HepG2 (cell line): Measurements from ENCODE around the gene RASA3. TPM values are rescaled to one million over a fixed set of nuclear protein-coding genes. Genes with fewer than 3 reads are reported as not detected.

Experiments used
- ATAC-seq: fragments of 200-7000 bp; cut with Tn5 transposase; 3 replicates; pipeline ENCODE4 v1.9.1; 2020; ENCODE audit warnings: mild to moderate bottlenecking, moderate library complexity
- BruUV-seq: library from RNA; stranded (reverse); fragments of 400-500 nt; replicated peaks from 2 replicates; lab custom pipeline; 2021; lab: Mats Ljungman, UMichigan
- CTCF ChIA-PET: fragments of 300-600 bp; formaldehyde crosslinking; extraction: SDS; loops from one replicate; lab custom pipeline; 2021; ENCODE audit warnings: low total read pairs, inconsistent platforms, low intra/inter-chr PET ratio; lab: Yijun Ruan, JAX
- POLR2A ChIA-PET: fragments of 350-600 bp; sonication (Branson Sonifier 250); formaldehyde crosslinking; loops from one replicate; lab custom pipeline; 2020; ENCODE audit warnings: antibody characterized with exemption, inconsistent platforms; lab: Yijun Ruan, JAX
- DNase-seq: peaks from one replicate; pipeline ENCODE4 v3.0.0-alpha.2; 2015; ENCODE audit warnings: low spot score
- FAIRE-seq: peaks from 3 replicates; lab custom pipeline; 2011; peaks lifted over from hg19 to GRCh38; lab: Jason Lieb, UNC
- H2AFZ ChIP-seq: one replicate; pipeline ENCODE4 v1.6.1; 2011; ENCODE audit warnings: low read length, inconsistent platforms
- H3K27ac ChIP-seq: fragments of 300-600 bp; 3 replicates; pipeline ENCODE4 v1.8.0; 2011; ENCODE audit warnings: mixed run types, mild to moderate bottlenecking, mixed read lengths, low read length, inconsistent platforms; ENCODE audit not compliant: insufficient read depth; ENCODE audit errors: extremely low read length
- H3K27me3 ChIP-seq, 2 experiments: fragments of 200-600 bp in 1 of 2; 2 replicates in 1 of 2; 3 replicates in 1 of 2; pipeline versions ENCODE4 v1.6.0 to v1.8.0; 2011; ENCODE audit warnings: low read length in 2 of 2, mild to moderate bottlenecking in 2 of 2, moderate library complexity in 2 of 2, inconsistent platforms in 1 of 2; ENCODE audit not compliant: insufficient read depth in 2 of 2, control insufficient read depth in 1 of 2
- H3K36me3 ChIP-seq, 2 experiments: fragments of 200-600 bp in 1 of 2; replicated peaks in 1 of 2; 2 replicates in 1 of 2; 3 replicates in 1 of 2; pipeline versions ENCODE4 v1.5.1 to v1.8.0; 2011; ENCODE audit warnings: low read length in 2 of 2, inconsistent platforms in 1 of 2; ENCODE audit not compliant: insufficient read depth in 2 of 2, control insufficient read depth in 1 of 2
- H3K4me1 ChIP-seq: 2 replicates; pipeline ENCODE4 v1.5.1; 2012; ENCODE audit warnings: low read length, inconsistent platforms; ENCODE audit not compliant: insufficient read depth
- H3K4me2 ChIP-seq: 2 replicates; pipeline ENCODE4 v1.6.0; 2011; ENCODE audit warnings: low read depth, low read length, inconsistent platforms
- H3K4me3 ChIP-seq, 3 experiments: fragments of 200-600 bp in 1 of 3; sonication (generic), shearing (Covaris generic) in 1 of 3; replicated peaks in 1 of 3; 2 replicates each; pipeline ENCODE4 v1.5.1; 2011 to 2016; ENCODE audit warnings: low read length in 3 of 3, inconsistent platforms in 2 of 3, low read depth in 2 of 3, mild to moderate bottlenecking in 2 of 3, control low read depth in 1 of 3, mixed read lengths in 1 of 3; ENCODE audit not compliant: insufficient read depth in 1 of 3
- H3K79me2 ChIP-seq: one replicate; pipeline ENCODE4 v1.6.1; 2011; ENCODE audit warnings: low read length, inconsistent platforms; ENCODE audit not compliant: insufficient read depth
- H3K9ac ChIP-seq: 2 replicates; pipeline ENCODE4 v1.6.0; 2011; ENCODE audit warnings: mild to moderate bottlenecking, low read depth, low read length, inconsistent platforms; ENCODE audit not compliant: insufficient read depth
- H3K9me3 ChIP-seq: 2 replicates; pipeline ENCODE4 v1.5.1; 2012; ENCODE audit warnings: mild to moderate bottlenecking, low read length
- H4K20me1 ChIP-seq: 2 replicates; pipeline ENCODE4 v1.6.0; 2011; ENCODE audit warnings: inconsistent platforms, mild to moderate bottlenecking, low read length, moderate library complexity; ENCODE audit not compliant: insufficient read depth
- CTCF ChIP-seq: sonication (generic); formaldehyde crosslinking; IDR thresholded peaks from 2 replicates; pipeline ENCODE4 v1.5.0; 2020; ENCODE audit warnings: mild to moderate bottlenecking, missing genetic modification reagents, moderate library complexity
- KLF11 ChIP-seq: IDR thresholded peaks from 2 replicates; pipeline ENCODE4 v1.6.1; 2016; ENCODE audit warnings: missing compliant biosample characterization
- NFE2 ChIP-seq: sonication (generic); formaldehyde crosslinking; IDR thresholded peaks from 2 replicates; pipeline ENCODE4 v1.4.0; 2020; ENCODE audit warnings: missing genetic modification reagents
- RAD21 ChIP-seq: fragments of 450-650 bp; formaldehyde crosslinking; IDR thresholded peaks from 2 replicates; pipeline ENCODE4 v1.5.0; 2020; ENCODE audit warnings: mild to moderate bottlenecking
- ZBTB37 ChIP-seq: sonication (generic); formaldehyde crosslinking; IDR thresholded peaks from 2 replicates; pipeline ENCODE4 v1.4.0; 2020; ENCODE audit warnings: mild to moderate bottlenecking, missing genetic modification reagents
- ZNF33B ChIP-seq: sonication (generic); formaldehyde crosslinking; IDR thresholded peaks from 2 replicates; pipeline ENCODE4 v1.5.1; 2020; ENCODE audit warnings: mild to moderate bottlenecking, missing genetic modification reagents
- ZNF451 ChIP-seq: sonication (generic); formaldehyde crosslinking; IDR thresholded peaks from 2 replicates; pipeline ENCODE4 v1.5.0; 2020; ENCODE audit warnings: mild to moderate bottlenecking, missing genetic modification reagents
- ZNF710 ChIP-seq: sonication (generic); formaldehyde crosslinking; IDR thresholded peaks from 2 replicates; pipeline ENCODE4 v1.5.0; 2020; ENCODE audit warnings: mild to moderate bottlenecking, missing genetic modification reagents, borderline replicate concordance
- ZNF781 ChIP-seq: sonication (generic); formaldehyde crosslinking; IDR thresholded peaks from 2 replicates; pipeline ENCODE4 v1.5.1; 2020; ENCODE audit warnings: borderline replicate concordance, mild to moderate bottlenecking, missing genetic modification reagents; ENCODE audit errors: not compliant biosample characterization
- ZNF782 ChIP-seq: sonication (generic); formaldehyde crosslinking; IDR thresholded peaks from 2 replicates; pipeline ENCODE4 v1.4.0; 2020; ENCODE audit warnings: missing genetic modification reagents, mild to moderate bottlenecking, borderline replicate concordance
- ZSCAN25 ChIP-seq: sonication (generic); formaldehyde crosslinking; IDR thresholded peaks from 2 replicates; pipeline ENCODE4 v1.8.0; 2022; ENCODE audit warnings: mild to moderate bottlenecking, missing genetic modification reagents
- ZSCAN5A ChIP-seq: sonication (generic); formaldehyde crosslinking; IDR thresholded peaks from 2 replicates; pipeline ENCODE4 v1.8.0; 2022; ENCODE audit warnings: mild to moderate bottlenecking, missing genetic modification reagents, borderline replicate concordance
- WGBS: methylation state at CpG from one replicate; pipeline ENCODE4 v1.1.6; 2017; ENCODE audit warnings: low lambda C conversion rate; 5-methylcytosine and 5-hydroxymethylcytosine counted together
- in situ Hi-C: cut with HindIII; loops from 2 replicates; pipeline ENCODE4 v1.10.0; 2017; ENCODE audit warnings: low pct_unique_long_range_greater_than_20kb; ENCODE audit not compliant: extremely low pct_ligation_motif_present
- intact Hi-C: fragments of 100-400 bp; cut with micrococcal nuclease; formaldehyde crosslinking; loops from one replicate; pipeline ENCODE4 v1.10.0; 2022; ENCODE audit not compliant: unreplicated experiment
- polyA plus RNA-seq, 8 experiments: library from polyadenylated mRNA; depleted of rRNA in 3 of 8; stranded (reverse) in 7 of 8; unstranded in 1 of 8; fragments of >200 nt; fragmentation: Illumina TruSeq in 4 of 8; extraction: Trizol in 4 of 8; gene quantifications; 2 replicates each; pipeline versions ENCODE4 v1.2.1 to v1.2.3, GENCODE V29; 2011 to 2016; ENCODE audit warnings: low read depth in 4 of 8, missing spikeins in 1 of 8, mixed read lengths in 1 of 8; ENCODE audit not compliant: insufficient read depth in 1 of 8
- total RNA-seq, 5 experiments: library from RNA; depleted of rRNA; stranded (reverse); fragments of >200 nt; fragmentation: Illumina TruSeq; extraction: Trizol; gene quantifications; 2 replicates each; pipeline ENCODE4 v1.2.3, GENCODE V29; 2016; ENCODE audit warnings: low read depth in 1 of 5

RASA3 gene
- total and polyA plus RNA-seq, 2 of the 13 experiments (the other 11 are each of a cell fraction or from before 2014, with no cell fraction given), result 0.05 TPM; not detected in 1

GRCh38 chr13:114092468-114092867, 40.0 kb downstream of the RASA3 start:
- Histone ChIP-seq H3K79me2 (no peaks in the 10 kb centered on the region), H3K4me1 (no peaks in the 10 kb centered on the region), H3K9ac (no peak overlapping the region), H3K36me3 (no peaks in the 10 kb centered on the region), H4K20me1 (no peaks in the 10 kb centered on the region), H3K9me3 (peaks cover 5% of the 10 kb centered on the region; the same call in 1 of the 2 replicates), H3K27me3 (peaks cover 6 to 43% of the 10 kb centered on the region in 2 experiments; a peak in 4 of 5 replicates), H2AFZ (no peak overlapping the region), H3K27ac (no peak overlapping the region), H3K4me3 (no peak overlapping the region), H3K4me2 (no peak overlapping the region)
- DNase-seq (no peak), ATAC-seq (no peak), FAIRE-seq (no peak)
- WGBS, result 0% methylated on average over 3 of the region's 3 CpGs
- in situ Hi-C loops, result no loop called here
- CTCF ChIA-PET, result no interaction called here
- POLR2A ChIA-PET, result no interaction called here
- no peak for TF ChIP-seq ZBTB37 (CRISPR knock-in tag)
- no peak for TF ChIP-seq ZNF451
- no peak for TF ChIP-seq CTCF (CRISPR knock-in tag)
- TF ChIP-seq ZNF710 (CRISPR knock-in tag), result no peak
- TF ChIP-seq RAD21, result no peak
- no peak for TF ChIP-seq ZSCAN25 (CRISPR knock-in tag)
- TF ChIP-seq ZSCAN5A (CRISPR knock-in tag), result no peak
- TF ChIP-seq ZNF782 (CRISPR knock-in tag), result no peak
- no peak for TF ChIP-seq NFE2 (CRISPR knock-in tag)
- no peak for TF ChIP-seq ZNF781
- TF ChIP-seq ZNF33B, result no peak
- TF ChIP-seq KLF11 (CRISPR knock-in tag), result no peak
- BruUV-seq, result no TSS peak
- intact Hi-C loops, result no loop called here
